Type B pancreatic cell (in vitro differentiated cells): ENCODE measurements around the gene SH3GL1. TPM values are rescaled to one million over a fixed set of nuclear protein-coding genes. Genes with fewer than 3 reads are reported as not detected.

Experiments used
- DNase-seq: peaks from one replicate; pipeline ENCODE4 v3.0.0; 2021; ENCODE audit warnings: mixed read lengths; ENCODE audit not compliant: unreplicated experiment; ENCODE audit errors: extremely low spot score
- H3K27ac Mint-ChIP-seq: 2 replicates; pipeline ENCODE4 v1.8.0; 2021; ENCODE audit warnings: mild to moderate bottlenecking, mixed read lengths
- H3K27me3 Mint-ChIP-seq: 2 replicates; pipeline ENCODE4 v1.8.0; 2021; ENCODE audit warnings: mixed read lengths
- H3K36me3 Mint-ChIP-seq: 2 replicates; pipeline ENCODE4 v1.8.0; 2021; ENCODE audit warnings: mixed read lengths
- H3K4me1 Mint-ChIP-seq: one replicate; pipeline ENCODE4 v1.8.0; 2021; ENCODE audit warnings: mixed read lengths; ENCODE audit not compliant: unreplicated experiment
- H3K4me3 Mint-ChIP-seq: 2 replicates; pipeline ENCODE4 v1.8.0; 2021; ENCODE audit warnings: mild to moderate bottlenecking, mixed read lengths
- H3K9me3 Mint-ChIP-seq: 2 replicates; pipeline ENCODE4 v1.8.0; 2021; ENCODE audit warnings: mixed read lengths
- total RNA-seq: library from RNA; stranded (reverse); gene quantifications from 2 replicates; pipeline ENCODE4 v1.2.1, GENCODE V29; 2021; ENCODE audit warnings: low replicate concordance
- TF ChIP-seq, protein P1 (sequence below): fragments of 200-600 bp; sonication (generic); conservative IDR thresholded peaks from 2 replicates; pipeline ENCODE4 v1.5.0; 2021; ENCODE audit warnings: antibody characterized with exemption, mild to moderate bottlenecking

SH3GL1 gene
- total RNA-seq, 1 donor from 2014 or later: 74.4 TPM

DNA sequence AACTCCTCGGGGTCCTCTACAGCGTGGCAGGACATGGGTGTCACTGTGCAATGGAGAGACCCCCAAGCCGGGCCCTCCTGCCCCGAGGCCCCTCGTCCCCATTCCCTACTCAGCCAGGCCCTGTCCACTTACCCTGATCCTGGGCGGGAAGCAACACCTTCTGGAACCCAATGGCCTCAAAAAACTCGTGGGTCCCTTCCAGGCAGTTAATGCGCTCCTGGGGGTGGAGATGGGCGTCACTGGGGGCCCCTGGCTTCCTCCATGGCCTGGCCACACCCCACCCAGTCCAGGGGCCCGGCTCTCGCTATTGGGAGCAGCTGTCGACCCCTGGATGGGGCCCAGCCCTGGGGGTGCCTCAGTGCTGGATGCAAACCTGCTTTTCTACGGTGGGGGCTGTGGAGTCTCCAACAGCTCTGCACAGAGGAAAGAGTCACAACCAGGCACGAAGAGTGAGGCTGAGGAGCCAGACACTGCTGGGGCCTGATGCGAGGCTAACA is 46.4 kb upstream of the SH3GL1 start:
- H3K4me3 Mint-ChIP-seq: no peak overlapping the region
- TF ChIP-seq, protein P1, sequence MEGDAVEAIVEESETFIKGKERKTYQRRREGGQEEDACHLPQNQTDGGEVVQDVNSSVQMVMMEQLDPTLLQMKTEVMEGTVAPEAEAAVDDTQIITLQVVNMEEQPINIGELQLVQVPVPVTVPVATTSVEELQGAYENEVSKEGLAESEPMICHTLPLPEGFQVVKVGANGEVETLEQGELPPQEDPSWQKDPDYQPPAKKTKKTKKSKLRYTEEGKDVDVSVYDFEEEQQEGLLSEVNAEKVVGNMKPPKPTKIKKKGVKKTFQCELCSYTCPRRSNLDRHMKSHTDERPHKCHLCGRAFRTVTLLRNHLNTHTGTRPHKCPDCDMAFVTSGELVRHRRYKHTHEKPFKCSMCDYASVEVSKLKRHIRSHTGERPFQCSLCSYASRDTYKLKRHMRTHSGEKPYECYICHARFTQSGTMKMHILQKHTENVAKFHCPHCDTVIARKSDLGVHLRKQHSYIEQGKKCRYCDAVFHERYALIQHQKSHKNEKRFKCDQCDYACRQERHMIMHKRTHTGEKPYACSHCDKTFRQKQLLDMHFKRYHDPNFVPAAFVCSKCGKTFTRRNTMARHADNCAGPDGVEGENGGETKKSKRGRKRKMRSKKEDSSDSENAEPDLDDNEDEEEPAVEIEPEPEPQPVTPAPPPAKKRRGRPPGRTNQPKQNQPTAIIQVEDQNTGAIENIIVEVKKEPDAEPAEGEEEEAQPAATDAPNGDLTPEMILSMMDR: no peak
- no peak overlapping the region for H3K27ac Mint-ChIP-seq
- H3K4me1 Mint-ChIP-seq: no peaks in the 10 kb centered on the region
- no peak for DNase-seq
- H3K27me3 Mint-ChIP-seq: no peaks in the 10 kb centered on the region
- H3K9me3 Mint-ChIP-seq: no peaks in the 10 kb centered on the region
- no peaks in the 10 kb centered on the region for H3K36me3 Mint-ChIP-seq

GRCh38 chr19:4445963-4446703 is 45.8 kb upstream of the SH3GL1 start:
- no peaks in the 10 kb centered on the region for H3K36me3 Mint-ChIP-seq
- H3K4me3 Mint-ChIP-seq: no peak overlapping the region
- no peaks in the 10 kb centered on the region for H3K27me3 Mint-ChIP-seq
- no peaks in the 10 kb centered on the region for H3K4me1 Mint-ChIP-seq
- H3K27ac Mint-ChIP-seq: no peak overlapping the region
- TF ChIP-seq, protein P1: no peak
- DNase-seq: peak; percentile 70
- H3K9me3 Mint-ChIP-seq: no peaks in the 10 kb centered on the region

- Mint-ChIP-seq H3K36me3 (no peaks in the 10 kb centered on the region), H3K27me3 (no peaks in the 10 kb centered on the region)
- TF ChIP-seq, protein P1: no peak
Observed at GRCh38 chr19:4444765-4445741, 44.7 kb upstream of the SH3GL1 start.

DNA sequence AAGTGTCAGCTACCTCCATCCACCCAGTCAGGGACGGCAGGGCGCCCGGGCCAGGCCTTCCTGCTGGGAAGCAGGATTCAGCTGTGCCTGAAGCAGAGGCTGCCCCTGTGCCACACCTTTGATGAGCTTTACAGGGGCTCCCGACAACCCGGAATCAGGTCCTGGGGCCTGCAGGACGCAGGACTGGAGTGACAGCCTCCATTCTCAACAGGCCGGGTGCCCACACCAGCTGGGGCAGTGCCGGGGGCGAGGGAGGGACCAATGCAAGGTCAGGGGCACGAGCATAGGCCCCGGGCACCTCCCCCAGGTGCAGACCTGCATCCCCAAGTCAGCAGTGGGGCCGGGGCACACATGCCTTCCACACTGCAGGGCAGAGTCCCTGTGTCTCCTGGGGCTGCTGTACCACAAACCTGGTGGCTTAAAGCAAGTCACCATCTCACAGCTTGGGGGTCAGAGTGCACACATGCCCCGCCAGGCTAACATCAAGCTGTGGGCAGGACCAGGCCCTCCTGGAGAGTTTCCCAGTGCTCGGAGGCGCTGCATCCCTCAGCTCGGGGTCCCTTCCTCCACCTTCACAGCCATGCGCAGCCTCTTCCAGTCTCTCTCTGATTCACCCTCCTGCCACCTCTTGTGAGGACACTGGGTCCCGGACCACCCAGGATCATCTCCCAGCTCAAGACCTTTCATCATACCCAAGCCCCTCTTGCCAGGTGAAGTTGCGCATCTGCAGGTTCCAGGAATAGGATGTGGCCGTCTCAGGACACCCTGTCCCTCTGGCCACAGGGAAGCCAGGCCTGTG is 43.8 kb upstream of the SH3GL1 start:
- DNase-seq: no peak
- TF ChIP-seq, protein P1: no peak
- peaks cover 3% of the 10 kb centered on the region for H3K36me3 Mint-ChIP-seq
- no peak overlapping the region for H3K27ac Mint-ChIP-seq
- H3K27me3 Mint-ChIP-seq: no peaks in the 10 kb centered on the region
- no peaks in the 10 kb centered on the region for H3K9me3 Mint-ChIP-seq
- no peaks in the 10 kb centered on the region for H3K4me1 Mint-ChIP-seq
- no peak overlapping the region for H3K4me3 Mint-ChIP-seq

More at GRCh38 chr19:4444765-4445741, 44.7 kb upstream of the SH3GL1 start:
- no peaks in the 10 kb centered on the region for H3K4me1 Mint-ChIP-seq
- DNase-seq: no peak
- H3K27ac Mint-ChIP-seq: no peak overlapping the region
- no peak overlapping the region for H3K4me3 Mint-ChIP-seq
- no peaks in the 10 kb centered on the region for H3K9me3 Mint-ChIP-seq

DNA sequence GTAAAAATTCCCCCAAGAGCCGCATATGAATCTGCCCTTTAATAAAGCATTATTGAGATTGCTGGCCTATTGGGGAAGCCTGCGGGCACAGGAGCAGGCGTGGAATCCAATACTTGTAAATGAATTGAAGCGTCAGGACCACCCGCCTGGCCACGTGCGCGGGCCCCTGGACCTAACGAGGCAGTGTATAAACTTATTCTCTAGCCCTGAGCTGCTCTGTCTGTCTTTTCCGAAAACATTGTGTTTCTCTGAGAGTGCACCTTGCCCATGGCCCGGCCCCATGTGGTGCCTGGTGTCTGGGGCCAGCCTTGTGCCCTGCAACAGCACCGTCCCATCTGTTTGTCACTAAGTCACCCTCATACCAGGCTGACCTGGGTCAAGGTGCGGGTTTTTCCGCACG is 42.8 kb upstream of the SH3GL1 start:
- Mint-ChIP-seq H3K27me3 (no peaks in the 10 kb centered on the region), H3K4me3 (no peak overlapping the region), H3K4me1 (no peaks in the 10 kb centered on the region), H3K36me3 (peaks cover 4% of the 10 kb centered on the region), H3K9me3 (no peaks in the 10 kb centered on the region), H3K27ac (peak overlapping the region; percentile 34)
- TF ChIP-seq, protein P1: no peak
- DNase-seq: no peak
